CD4-positive, alpha-beta T cell treated with Interleukin-15 for 4 hours (primary cell): Measurements from ENCODE around the gene SLC45A1.
"Not testable (repeated sequence)": the region's sequence is repeated elsewhere in the genome, so short reads cannot be mapped to it uniquely, and the experiment has no call there.

Experiments
- DNase-seq: peaks from one replicate; pipeline ENCODE4 v3.0.0-alpha.2; 2020; ENCODE audit warnings: low spot score

The SLC45A1 gene

GRCh38 chr1:8367571-8368194, 49.8 kb downstream of the SLC45A1 start:
- no peak for DNase-seq

DNA sequence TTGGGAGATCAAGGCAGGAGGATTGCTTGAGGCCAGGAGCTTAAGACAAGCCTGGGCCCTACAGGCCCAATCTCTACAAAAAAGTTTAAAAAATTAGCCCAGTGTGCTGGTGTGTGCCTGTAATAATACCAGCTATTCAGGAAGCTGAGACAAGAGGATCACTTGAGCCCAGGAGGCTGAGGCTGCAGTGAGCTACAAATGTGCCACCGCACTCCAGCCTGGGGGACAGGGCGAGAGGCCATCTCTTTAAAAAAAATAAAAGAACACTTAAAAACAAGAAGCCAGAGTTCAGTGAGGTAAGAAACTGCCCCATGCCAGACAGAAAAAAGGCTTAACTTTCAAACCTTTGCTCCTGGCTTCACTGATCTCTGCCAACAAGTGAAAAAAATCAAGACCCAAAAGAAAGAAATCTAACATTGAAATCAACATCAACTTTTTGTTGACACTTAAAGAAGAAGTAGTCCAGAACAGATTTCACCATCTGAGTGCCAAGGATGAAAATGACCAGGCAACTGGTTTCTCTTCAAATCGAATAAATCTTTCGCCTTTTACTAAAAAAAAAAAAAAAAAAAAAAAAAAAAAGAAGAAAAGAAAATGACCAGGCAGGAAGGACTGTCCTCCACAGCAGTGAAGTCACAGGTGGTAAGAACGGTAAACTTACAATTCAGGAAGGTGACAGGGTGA, 51.2 kb downstream of the SLC45A1 start:
- DNase-seq, result no peak

DNA sequence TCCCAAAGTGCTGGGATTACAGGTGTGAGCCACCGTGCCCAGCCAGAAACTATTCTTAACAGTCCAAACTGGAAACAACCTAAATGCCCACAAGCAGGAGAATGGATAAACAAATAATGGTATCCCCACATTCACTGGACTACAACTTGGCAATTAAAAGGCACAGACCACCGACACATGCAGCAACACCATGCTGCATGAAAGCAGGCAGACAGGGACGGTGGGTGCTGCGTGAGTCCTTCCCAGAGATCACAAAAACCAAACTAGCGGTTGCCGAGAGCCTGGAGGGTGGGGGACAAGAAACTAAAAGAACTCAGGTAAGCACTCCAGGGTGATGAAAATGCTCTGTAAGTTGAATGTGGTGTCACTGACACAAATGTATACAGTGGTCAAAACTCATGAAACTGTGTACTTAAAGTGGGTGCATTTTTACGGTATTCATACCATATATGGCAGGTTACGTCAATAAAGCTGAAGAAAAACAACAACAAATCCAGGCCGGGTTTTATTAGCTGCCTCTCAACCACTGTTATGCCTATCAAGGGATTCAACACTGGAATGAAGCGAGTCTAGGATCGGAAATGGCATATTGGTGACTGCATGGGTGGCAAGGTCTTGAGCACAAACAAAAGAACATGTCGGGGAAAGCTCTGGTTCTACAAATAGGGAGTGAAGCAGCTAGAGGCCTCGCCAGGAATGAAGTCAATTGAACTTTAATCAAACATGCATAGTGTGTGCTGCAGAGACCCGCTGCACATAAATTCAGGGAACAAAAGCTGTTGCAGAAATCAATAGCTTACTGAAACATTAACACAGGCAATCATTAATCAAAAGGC, 52.4 kb downstream of the SLC45A1 start:
- no peak for DNase-seq

DNA sequence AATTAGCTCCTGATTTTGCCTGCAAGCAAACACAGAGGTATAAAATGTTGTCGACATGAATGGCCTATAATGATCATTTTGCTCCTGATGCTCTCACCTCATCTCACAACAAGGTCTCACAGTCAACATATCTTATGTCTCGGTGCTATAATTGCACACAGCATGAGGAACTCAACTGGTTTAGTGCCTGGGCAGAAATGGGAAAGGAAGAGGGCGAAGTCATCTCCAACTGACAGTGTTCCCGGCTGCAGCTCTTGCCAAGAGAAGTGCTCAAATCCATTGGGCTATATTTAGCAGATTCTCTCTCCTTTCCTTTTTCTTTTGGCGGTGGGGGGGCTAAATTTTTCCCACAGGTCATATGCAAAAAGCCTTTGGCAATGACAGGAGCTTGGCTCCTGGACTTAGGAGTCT, 53.0 kb downstream of the SLC45A1 start:
- DNase-seq, result no peak

DNA sequence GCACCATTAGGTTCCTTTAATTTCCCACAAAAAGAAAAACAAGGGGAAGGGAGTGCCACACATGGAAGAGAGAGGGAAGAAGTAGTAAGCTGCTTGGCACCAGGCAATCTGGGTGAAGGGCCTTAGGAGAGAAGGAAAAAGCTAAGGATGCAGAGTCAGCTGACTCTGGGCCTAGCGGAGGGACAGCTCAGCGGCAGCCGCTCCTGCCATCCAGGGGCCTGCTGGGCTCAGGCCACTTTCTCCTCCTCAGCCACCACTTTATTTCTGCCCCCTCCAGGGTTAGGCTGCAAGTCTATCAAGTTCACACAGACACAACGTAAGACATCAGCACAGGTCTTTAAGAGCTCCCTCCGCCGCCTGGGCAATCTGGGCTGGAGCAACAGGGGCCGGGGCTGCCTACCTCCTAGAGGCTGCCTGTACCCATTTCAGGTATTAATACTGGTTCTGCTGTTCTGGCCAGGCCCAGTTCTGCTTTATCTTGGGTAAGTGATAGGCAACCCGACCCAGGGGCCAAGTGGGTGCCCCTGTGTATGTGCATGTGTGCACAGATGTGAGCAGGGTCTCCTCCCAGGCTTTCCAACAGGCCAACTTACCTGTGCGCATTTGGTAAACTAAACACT, 53.6 kb downstream of the SLC45A1 start:
- DNase-seq, result no peak

GRCh38 chr1:8373125-8373524, 55.2 kb downstream of the SLC45A1 start:
- no peak for DNase-seq

- no peak for DNase-seq
These were observed 55.8 kb downstream of the SLC45A1 start for GRCh38 chr1:8373581-8374241.

GRCh38 chr1:8374356-8374755, 56.4 kb downstream of the SLC45A1 start:
- DNase-seq, result no peak

GRCh38 chr1:8374812-8375211, 56.9 kb downstream of the SLC45A1 start:
- no peak for DNase-seq

GRCh38 chr1:8376358-8376840, 58.5 kb downstream of the SLC45A1 start:
- DNase-seq, result no peak

- DNase-seq, result no peak
These were observed 59.5 kb downstream of the SLC45A1 start for GRCh38 chr1:8377271-8377981.

GRCh38 chr1:8378178-8378577, 60.3 kb downstream of the SLC45A1 start:
- no peak for DNase-seq

GRCh38 chr1:8378981-8379470, 61.1 kb downstream of the SLC45A1 start:
- DNase-seq, result no peak

DNA sequence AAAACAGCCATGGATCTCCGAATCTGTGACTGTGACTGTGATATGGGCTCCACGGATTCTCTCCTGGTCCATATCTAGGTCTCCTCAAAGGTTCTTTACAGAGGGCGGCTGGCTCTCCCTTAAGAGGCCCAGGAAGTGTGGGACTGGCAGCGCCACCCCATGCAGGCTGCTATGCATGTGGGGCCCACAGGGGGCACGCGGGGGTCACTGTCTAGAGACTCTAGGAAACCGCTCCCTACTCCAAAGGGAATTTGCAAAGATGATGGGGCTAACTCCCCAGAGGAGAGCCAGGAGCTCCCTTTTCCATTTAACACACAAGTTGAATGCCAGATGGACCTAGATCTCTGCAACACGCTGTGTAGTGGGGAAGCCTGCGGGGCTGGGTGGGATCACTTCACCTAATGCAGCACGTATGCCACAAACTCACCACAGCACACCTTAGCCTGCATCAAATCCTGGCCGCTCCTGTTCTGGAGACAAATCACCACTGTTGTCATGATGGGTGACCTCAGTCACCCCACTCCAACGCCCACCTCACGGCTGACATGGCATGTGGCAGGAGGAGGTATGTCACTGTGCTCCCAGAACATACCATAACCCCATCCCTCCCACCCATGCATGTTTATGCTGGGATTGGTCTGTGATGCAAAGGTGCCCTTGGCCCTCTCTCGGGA, 61.7 kb downstream of the SLC45A1 start:
- DNase-seq, result no peak

- DNase-seq, result not testable (repeated sequence)
These were observed 62.4 kb downstream of the SLC45A1 start for GRCh38 chr1:8380310-8380709.

- DNase-seq, result no peak
These were observed 63.7 kb downstream of the SLC45A1 start for GRCh38 chr1:8381618-8382017.

DNA sequence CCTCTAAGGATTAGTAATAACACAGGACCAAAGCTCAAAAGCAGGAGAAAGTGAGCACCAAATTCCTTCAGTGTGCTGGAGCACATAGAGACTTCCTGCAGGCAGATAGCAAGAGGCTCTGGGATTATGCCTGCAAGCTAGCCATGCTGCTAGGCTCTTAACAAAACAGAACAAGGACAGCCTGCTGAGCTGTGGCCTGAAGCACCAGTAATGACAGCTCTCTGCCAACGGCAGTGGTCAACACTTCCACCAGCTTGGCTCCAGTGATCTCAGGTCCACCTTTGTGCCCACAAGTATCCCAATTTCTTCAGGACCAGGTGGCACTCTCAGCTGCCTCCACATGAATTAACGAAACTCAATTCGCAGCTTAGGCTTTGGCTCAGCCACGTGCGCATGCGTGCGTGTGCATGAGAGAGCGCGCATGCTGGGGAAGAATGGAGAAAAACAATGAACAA, 64.2 kb downstream of the SLC45A1 start:
- DNase-seq, result no peak

- no peak for DNase-seq
These were observed 64.9 kb downstream of the SLC45A1 start for GRCh38 chr1:8382608-8383505.

DNA sequence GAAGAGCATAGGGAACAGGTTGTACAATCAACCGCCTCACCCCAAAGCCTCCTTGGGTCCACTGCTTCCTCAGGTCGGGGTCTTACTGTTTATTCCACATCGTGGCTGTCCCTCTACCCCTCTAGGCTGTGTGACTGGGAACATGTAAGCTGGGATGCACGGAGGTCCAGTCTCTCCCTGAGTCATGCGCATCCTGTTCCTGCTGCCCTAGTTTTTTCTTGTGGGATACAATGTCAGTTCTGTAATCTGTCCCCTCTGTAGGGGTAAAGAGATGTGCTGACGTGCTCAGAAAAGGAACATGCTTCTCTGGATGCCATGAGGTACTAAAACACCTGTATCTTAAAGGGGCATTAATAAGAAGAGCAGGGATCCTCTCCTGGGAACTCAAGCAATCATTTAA, 66.2 kb downstream of the SLC45A1 start:
- DNase-seq, result no peak
